Retina (tissue), 1 donor: ENCODE results near the gene VIP.

Experiments used
- DNase-seq: peaks from one replicate; pipeline ENCODE4 v3.0.0-alpha.2; 2016

Gene VIP

GRCh38 chr6:152783217-152783878, 32.8 kb downstream of the VIP start:
- no peak for DNase-seq

GRCh38 chr6:152794696-152795095, 44.1 kb downstream of the VIP start:
- DNase-seq = no peak

DNA sequence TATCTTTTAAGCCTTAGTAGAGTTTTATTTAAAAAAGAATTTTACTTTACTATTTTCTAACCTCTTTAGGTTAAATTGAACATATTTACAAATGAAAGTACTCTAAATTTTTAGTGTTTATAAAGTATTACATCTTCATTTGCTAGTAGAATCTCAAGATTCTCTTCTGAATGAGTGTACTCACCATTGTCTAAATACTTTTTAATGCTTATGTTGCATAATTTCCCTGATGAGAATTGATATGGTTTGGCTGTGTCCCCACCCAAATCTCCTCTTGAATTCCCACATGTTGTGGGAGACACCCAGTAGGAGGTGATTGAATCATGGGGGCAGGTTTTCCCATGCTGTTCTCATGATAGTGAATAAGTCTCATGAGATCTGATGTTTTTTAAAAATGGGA, 53.6 kb downstream of the VIP start:
- no peak for DNase-seq
